ENCODE data around the gene FBXL7.

FBXL7 gene

DNA sequence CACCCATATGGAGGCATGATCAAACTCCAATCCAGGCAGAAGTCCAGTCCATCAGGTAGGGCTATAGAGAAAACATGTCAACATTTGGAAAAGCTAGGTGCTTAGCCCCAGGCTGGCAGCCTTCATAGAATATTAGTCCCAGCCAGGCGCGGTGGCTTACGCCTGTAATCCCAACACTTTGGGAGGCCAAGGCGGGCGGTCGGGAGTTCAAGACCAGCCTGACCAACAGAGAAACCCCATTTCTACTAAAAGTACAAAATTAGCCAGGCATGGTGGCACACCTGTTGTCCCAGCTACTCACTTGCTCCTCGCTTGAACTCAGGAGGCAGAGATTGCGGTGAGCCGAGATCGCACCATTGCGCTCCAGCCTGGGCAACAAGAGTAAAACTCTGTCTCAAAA, 393.9 kb downstream of the FBXL7 start:
- TF ChIP-seq, protein P1, sequence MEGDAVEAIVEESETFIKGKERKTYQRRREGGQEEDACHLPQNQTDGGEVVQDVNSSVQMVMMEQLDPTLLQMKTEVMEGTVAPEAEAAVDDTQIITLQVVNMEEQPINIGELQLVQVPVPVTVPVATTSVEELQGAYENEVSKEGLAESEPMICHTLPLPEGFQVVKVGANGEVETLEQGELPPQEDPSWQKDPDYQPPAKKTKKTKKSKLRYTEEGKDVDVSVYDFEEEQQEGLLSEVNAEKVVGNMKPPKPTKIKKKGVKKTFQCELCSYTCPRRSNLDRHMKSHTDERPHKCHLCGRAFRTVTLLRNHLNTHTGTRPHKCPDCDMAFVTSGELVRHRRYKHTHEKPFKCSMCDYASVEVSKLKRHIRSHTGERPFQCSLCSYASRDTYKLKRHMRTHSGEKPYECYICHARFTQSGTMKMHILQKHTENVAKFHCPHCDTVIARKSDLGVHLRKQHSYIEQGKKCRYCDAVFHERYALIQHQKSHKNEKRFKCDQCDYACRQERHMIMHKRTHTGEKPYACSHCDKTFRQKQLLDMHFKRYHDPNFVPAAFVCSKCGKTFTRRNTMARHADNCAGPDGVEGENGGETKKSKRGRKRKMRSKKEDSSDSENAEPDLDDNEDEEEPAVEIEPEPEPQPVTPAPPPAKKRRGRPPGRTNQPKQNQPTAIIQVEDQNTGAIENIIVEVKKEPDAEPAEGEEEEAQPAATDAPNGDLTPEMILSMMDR (IDR thresholded peaks at IDR 0.05): no peak

- TF ChIP-seq, protein P1 (IDR thresholded peaks at IDR 0.05): no peak
These were observed 397.7 kb downstream of the FBXL7 start for GRCh38 chr5:15897656-15898055.

- TF ChIP-seq, protein P1 (IDR thresholded peaks at IDR 0.05): no peak
These were observed 398.7 kb downstream of the FBXL7 start for GRCh38 chr5:15898641-15899040.

- TF ChIP-seq, protein P1 (IDR thresholded peaks at IDR 0.05): no peak
These were observed 399.5 kb downstream of the FBXL7 start for GRCh38 chr5:15899481-15899880.

GRCh38 chr5:15901151-15901550, 401.2 kb downstream of the FBXL7 start:
- TF ChIP-seq, protein P1 (IDR thresholded peaks at IDR 0.05): no peak

- TF ChIP-seq, protein P1 (IDR thresholded peaks at IDR 0.05): no peak
These were observed 402.1 kb downstream of the FBXL7 start for GRCh38 chr5:15902066-15902465.

DNA sequence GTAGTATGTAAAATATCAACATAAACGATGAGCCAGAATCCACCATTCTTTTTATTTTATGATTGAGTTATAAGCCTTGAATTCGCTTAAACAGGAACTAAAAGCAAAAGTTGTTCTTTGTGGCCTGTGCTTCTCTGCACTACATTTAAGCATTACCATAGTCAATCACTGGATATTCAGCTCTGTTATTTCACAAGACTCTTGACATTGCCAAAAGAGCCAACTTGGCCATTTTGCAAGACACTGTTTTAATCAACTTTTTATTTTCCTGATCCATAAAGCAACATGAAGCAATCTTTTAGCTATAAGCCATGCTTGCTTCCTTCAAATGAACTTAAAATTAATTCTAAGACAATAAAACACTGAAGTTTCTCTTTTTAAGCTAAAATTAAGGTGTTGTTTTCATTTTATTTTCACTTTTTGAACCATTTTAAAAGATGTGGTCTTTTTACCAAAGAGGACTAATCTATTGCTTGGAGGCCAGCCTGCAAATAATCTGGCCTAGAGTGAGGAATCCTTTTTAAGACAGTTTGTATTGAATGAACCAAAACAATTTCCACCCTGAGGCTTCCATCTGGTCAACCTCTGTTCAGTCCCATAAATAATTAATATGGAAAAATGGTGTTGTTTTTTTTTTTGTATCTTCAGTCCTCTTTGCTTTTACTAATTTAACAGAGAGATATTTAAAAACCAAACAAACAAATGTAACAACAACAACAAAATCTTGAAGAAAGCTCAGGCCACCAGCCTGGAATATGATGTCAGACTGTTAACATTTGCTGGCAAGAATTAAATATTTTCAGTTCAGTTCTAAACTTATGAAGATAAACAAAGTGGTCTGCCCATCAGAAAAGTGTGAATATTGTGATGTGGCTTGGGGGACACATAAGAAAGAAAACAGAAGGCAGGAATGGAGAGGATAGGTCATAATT, 405.2 kb downstream of the FBXL7 start:
- TF ChIP-seq, protein P1 (IDR thresholded peaks at IDR 0.05): no peak
